Measurements from ENCODE around the gene MTRF1. TPM values are rescaled to one million over a fixed set of nuclear protein-coding genes. Genes with fewer than 3 reads are reported as not detected.
A peak's percentile ranks its signal among the peaks of the same experiment; 100 is the strongest.

MTRF1 gene
- polyA plus RNA-seq, 1 experiment: 5.2 TPM

DNA sequence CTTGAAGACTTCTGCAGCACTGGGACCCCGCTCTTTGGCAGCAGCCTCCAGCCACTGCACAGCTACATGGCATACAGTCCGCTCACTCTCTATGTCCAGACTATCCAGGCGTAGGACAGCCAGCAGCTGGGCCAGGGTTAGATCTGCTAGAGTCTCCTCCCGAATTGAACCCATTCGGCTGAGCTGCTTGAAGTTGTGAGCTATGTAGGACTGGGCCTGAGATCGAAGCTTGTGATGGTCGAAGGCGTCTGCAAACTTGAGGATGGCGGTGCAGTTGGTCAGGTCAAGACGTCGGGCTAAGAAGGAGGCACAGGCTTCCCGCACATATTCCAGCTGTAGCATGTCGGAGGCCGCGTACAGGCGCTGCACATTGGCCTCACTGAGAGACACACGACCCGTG, 69.9 kb downstream of the MTRF1 start:
- TF ChIP-seq, protein P1, sequence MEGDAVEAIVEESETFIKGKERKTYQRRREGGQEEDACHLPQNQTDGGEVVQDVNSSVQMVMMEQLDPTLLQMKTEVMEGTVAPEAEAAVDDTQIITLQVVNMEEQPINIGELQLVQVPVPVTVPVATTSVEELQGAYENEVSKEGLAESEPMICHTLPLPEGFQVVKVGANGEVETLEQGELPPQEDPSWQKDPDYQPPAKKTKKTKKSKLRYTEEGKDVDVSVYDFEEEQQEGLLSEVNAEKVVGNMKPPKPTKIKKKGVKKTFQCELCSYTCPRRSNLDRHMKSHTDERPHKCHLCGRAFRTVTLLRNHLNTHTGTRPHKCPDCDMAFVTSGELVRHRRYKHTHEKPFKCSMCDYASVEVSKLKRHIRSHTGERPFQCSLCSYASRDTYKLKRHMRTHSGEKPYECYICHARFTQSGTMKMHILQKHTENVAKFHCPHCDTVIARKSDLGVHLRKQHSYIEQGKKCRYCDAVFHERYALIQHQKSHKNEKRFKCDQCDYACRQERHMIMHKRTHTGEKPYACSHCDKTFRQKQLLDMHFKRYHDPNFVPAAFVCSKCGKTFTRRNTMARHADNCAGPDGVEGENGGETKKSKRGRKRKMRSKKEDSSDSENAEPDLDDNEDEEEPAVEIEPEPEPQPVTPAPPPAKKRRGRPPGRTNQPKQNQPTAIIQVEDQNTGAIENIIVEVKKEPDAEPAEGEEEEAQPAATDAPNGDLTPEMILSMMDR (IDR thresholded peaks at IDR 0.05; ENCODE audit: insufficient read depth, low read depth, low read length): no peak
- CTCF ChIA-PET: no interaction called here
- no peak for DNase-seq (ENCODE audit: low read depth)
- POLR2A ChIA-PET: no interaction called here
- Histone ChIP-seq H3K27me3 (ENCODE audit: control insufficient read depth, insufficient read depth, low read length) (no peaks in the 10 kb centered on the region), H3K4me3 (ENCODE audit: low read depth, low read length) (no peak overlapping the region; the same call in 1 of the 2 replicates), H3K36me3 (ENCODE audit: control insufficient read depth, insufficient read depth, low read length) (no peaks in the 10 kb centered on the region)

DNA sequence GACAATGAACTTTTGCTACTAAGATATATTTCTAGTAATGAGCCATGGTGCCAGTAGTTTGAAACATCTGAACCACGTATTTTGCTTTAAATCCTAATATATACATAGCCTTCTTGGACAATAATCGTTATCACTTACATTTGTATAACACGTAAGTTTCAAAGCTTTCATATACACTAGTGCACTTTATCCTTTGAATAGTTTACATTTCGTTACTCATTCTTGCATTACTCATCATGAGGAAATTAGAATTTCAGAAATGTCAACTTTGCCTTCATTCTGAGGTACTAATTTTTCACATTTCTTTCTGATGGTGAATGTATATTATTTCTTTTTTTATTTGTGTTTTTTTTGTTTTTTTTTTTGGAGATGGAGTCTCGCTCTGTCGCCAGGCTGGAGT, 74.8 kb downstream of the MTRF1 start:
- H3K27me3 ChIP-seq (ENCODE audit: control insufficient read depth, insufficient read depth, low read length): no peaks in the 10 kb centered on the region
- ChIA-PET POLR2A (no interaction called here), CTCF (no interaction called here)
- H3K36me3 ChIP-seq (ENCODE audit: control insufficient read depth, insufficient read depth, low read length): no peaks in the 10 kb centered on the region
- TF ChIP-seq, protein P1 (IDR thresholded peaks at IDR 0.05; ENCODE audit: insufficient read depth, low read depth, low read length): no peak
- DNase-seq (ENCODE audit: low read depth): no peak
- no peak overlapping the region for H3K4me3 ChIP-seq (ENCODE audit: low read depth, low read length)

DNA sequence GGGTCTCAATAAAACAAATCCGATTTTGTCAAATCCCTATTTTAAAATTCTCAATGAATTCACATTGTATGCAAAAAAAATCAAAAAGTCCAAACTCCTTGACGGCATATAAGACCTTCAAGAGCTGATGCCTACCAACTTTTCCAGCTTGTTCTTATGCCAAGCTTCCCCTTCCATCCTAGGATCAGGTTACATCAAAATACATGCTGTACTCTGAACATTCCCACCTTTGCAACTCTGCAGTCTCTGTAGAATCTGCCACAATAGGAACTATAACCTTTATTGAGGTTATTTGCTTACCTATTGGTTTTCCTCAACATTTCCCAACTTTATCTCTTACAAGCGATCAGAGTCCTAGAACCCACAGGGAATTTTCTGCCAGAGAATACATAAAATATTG, 76.9 kb downstream of the MTRF1 start:
- DNase-seq (ENCODE audit: low read depth): no peak
- Histone ChIP-seq H3K27me3 (ENCODE audit: control insufficient read depth, insufficient read depth, low read length) (no peaks in the 10 kb centered on the region), H3K36me3 (ENCODE audit: control insufficient read depth, insufficient read depth, low read length) (no peaks in the 10 kb centered on the region), H3K4me3 (ENCODE audit: low read depth, low read length) (no peak overlapping the region)
- POLR2A ChIA-PET: no interaction called here
- TF ChIP-seq, protein P1 (IDR thresholded peaks at IDR 0.05; ENCODE audit: insufficient read depth, low read depth, low read length): no peak
- CTCF ChIA-PET: interaction anchor here (1.0 kb wide), 1 partner anchor 17 kb away, joined by 4 read pairs; no protein-coding TSS in a partner anchor

DNA sequence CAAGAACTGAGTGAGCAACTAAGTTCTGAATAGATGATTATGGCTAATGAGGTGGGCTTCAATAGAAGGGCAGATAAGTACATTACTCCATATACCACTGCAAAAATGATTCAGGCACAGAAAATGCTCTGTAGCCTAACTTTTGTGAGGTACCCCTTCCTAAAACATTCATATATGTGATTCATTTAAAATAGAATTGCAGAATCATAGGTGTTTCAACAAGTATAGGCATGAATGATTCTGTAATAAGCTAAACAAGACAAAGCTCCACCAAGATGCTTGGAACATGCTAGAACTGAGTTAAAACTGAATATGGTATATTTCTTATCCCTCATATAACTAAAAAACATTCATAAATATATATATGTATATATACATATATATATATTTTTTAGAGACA, 81.1 kb downstream of the MTRF1 start:
- Histone ChIP-seq H3K27me3 (ENCODE audit: control insufficient read depth, insufficient read depth, low read length) (no peaks in the 10 kb centered on the region), H3K4me3 (ENCODE audit: low read depth, low read length) (no peak overlapping the region), H3K36me3 (ENCODE audit: control insufficient read depth, insufficient read depth, low read length) (no peaks in the 10 kb centered on the region)
- ChIA-PET CTCF (no interaction called here), POLR2A (no interaction called here)
- TF ChIP-seq, protein P1 (IDR thresholded peaks at IDR 0.05; ENCODE audit: insufficient read depth, low read depth, low read length): no peak
- DNase-seq (ENCODE audit: low read depth): no peak

DNA sequence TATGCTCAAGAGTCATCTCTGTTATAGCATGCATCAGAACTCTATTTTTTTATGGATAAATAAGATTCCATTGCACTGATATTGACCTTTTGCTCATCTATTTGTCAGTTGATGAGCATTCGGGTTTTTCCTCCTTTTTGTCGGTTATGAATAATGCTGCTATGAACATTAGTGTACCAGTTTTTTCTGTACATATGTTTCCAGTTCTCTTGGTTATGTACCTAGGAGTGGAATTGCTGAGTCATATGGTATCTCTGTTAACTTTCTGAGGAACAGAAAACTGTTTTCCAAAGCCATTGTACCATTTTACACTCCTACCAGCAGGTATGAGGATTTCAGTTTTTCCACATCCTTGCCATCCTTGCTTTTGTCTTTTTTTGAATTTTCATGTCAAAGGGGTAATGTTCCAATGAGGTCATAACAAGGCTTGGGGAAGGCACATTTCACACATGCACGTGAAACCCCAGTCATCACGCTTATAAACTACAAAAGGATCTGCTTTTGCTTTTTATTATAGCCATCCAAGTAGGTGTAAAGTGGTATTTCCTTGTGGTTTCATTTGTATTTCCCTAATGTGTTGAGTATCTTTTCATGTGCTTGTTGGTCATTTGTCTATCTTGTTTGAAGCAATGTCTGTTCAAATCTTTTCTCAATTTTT, 83.7 kb downstream of the MTRF1 start:
- POLR2A ChIA-PET: no interaction called here
- TF ChIP-seq, protein P1 (IDR thresholded peaks at IDR 0.05; ENCODE audit: insufficient read depth, low read depth, low read length): no peak
- Histone ChIP-seq H3K27me3 (ENCODE audit: control insufficient read depth, insufficient read depth, low read length) (no peaks in the 10 kb centered on the region), H3K36me3 (ENCODE audit: control insufficient read depth, insufficient read depth, low read length) (no peaks in the 10 kb centered on the region), H3K4me3 (ENCODE audit: low read depth, low read length) (no peak overlapping the region)
- CTCF ChIA-PET: interaction anchor here (1.6 kb wide), 1 partner anchor 16 kb away, joined by 4 read pairs; no protein-coding TSS in a partner anchor
- peak; percentile 13 for DNase-seq (ENCODE audit: low read depth)

Data from BJ (cell line).